GM13977 (cell line): ENCODE measurements around the gene PTPRG.

Source experiments
- DNase-seq: peaks from one replicate; pipeline ENCODE4 v3.0.0; 2012; ENCODE audit warnings: low spot score
- in situ Hi-C: fragments of 300-500 bp; cut with MboI; formaldehyde crosslinking; loops from one replicate; pipeline ENCODE4 v1.12.0; 2022; ENCODE audit warnings: low sequenced_read_pairs, low pct_unique_long_range_greater_than_20kb, mixed read lengths, inconsistent platforms; ENCODE audit not compliant: unreplicated experiment
- TF ChIP-seq, protein P1 (sequence below): IDR thresholded peaks from 2 replicates; pipeline ENCODE4 v1.5.1; 2012; ENCODE audit warnings: mild to moderate bottlenecking, control low read depth; ENCODE audit not compliant: insufficient read depth; ENCODE audit errors: extremely low read depth, missing control alignments

Gene PTPRG

GRCh38 chr3:61618231-61618630, 56.9 kb downstream of the PTPRG start:
- no peak for DNase-seq
- in situ Hi-C loops, result no loop called here
- TF ChIP-seq, protein P1, sequence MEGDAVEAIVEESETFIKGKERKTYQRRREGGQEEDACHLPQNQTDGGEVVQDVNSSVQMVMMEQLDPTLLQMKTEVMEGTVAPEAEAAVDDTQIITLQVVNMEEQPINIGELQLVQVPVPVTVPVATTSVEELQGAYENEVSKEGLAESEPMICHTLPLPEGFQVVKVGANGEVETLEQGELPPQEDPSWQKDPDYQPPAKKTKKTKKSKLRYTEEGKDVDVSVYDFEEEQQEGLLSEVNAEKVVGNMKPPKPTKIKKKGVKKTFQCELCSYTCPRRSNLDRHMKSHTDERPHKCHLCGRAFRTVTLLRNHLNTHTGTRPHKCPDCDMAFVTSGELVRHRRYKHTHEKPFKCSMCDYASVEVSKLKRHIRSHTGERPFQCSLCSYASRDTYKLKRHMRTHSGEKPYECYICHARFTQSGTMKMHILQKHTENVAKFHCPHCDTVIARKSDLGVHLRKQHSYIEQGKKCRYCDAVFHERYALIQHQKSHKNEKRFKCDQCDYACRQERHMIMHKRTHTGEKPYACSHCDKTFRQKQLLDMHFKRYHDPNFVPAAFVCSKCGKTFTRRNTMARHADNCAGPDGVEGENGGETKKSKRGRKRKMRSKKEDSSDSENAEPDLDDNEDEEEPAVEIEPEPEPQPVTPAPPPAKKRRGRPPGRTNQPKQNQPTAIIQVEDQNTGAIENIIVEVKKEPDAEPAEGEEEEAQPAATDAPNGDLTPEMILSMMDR, result no peak

DNA sequence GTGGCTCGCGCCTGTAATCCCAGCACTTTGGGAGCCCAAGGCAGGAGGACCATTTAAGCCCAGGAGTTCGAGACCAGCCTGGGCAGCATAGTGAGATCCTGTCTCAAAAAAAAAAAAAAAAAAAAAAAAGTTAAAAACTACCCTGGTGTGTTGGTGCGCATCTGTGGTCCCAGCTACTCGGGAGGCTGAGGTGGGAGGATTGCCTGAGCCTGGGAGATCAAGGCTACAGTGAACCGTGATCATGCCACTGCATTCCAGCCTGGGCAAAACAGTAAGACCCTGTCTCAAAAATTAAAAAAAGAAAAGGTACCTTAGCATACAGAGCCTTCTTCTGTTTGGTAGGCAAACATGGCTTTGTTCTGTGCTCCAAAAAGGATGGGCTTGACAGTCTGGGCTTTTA, 57.5 kb downstream of the PTPRG start:
- no peak for DNase-seq
- TF ChIP-seq, protein P1, result no peak
- in situ Hi-C loops, result no loop called here

DNA sequence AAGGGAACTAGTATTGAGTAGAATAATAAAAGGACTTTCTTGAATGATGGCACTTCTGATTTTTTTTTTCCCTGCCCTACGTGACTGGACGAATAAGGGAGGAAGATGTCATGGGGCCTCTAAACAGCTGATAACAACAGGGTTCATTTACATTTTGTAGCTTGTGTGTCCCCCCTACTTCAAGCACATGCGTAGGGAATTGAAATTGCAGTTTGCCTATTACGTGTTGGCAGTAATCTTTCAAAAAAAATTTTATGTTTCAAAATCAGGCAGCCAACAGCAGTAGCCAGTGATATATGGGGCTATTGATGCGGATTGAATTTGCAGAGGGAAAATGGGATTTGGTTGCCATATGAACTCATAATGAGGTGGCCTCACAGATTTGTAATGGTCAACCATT, 58.7 kb downstream of the PTPRG start:
- in situ Hi-C loops, result no loop called here
- DNase-seq, result no peak
- TF ChIP-seq, protein P1, result no peak

DNA sequence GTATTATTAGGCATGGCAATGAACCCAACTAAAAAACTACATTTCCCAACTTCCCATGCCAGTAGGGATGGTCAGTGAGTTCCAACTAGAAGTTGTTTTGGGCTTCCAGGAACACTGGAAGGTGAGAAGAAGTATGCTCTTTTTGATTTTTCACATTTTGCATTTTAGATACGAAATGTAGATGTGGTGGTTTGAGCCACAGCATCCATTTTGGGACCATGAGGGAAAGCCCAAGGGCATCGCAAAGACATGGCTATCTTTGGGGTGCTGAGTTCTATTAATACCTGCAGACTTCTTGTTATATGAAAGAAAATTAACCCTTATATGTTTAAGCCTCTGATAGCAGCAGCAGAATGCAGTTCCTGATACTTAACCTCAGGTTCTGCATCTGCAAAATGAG, 62.9 kb downstream of the PTPRG start:
- TF ChIP-seq, protein P1, result no peak
- in situ Hi-C loops, result no loop called here
- no peak for DNase-seq

DNA sequence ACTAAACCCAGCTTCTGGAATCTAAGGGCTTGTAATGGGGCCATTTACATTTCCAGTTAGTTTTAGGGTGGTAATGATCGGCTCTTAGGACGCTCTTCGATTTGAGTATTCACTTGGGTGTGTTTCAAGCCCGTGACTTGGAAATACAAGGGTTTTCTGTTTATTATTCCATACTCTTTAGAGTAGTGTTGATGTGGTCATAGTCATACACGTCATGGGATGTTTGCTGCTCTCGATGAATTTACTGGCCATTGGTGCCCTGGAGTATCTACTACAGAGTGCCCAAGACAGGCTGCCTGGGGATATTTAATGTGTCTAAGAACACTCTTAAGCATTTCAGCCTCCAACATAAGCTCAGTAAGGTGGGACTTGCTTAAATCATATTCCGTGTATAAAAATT, 64.1 kb downstream of the PTPRG start:
- in situ Hi-C loops, result no loop called here
- TF ChIP-seq, protein P1, result no peak
- no peak for DNase-seq

DNA sequence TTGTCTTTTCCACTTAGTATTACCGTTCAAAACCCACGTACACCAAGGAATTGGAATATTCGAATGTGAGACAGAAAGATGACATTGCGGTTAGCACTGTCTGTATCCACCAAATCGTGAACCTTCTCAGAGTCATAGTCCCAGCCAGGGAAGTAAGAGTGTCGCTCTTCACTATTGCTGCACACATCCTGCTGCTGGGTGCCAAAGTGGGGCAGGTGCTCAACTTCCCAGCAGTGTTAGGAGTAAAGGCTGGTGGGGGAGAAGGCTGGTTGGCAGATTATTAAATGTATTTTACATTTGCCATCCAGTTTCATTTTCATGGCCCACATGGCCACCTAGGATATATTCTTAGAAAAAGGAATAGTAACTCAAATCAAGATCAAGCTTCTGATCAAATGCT, 65.1 kb downstream of the PTPRG start:
- in situ Hi-C loops, result no loop called here
- TF ChIP-seq, protein P1, result no peak
- DNase-seq, result no peak

GRCh38 chr3:61627768-61628185, 66.4 kb downstream of the PTPRG start:
- TF ChIP-seq, protein P1, result no peak
- in situ Hi-C loops, result no loop called here
- DNase-seq, result no peak
